Neutrophil (primary cell): ENCODE measurements around the gene CD6.
A peak's percentile ranks its signal among the peaks of the same experiment; 100 is the strongest.

ENCODE experiments used
- H3K27ac ChIP-seq: fragments of 200-600 bp; sonication (generic); 2 replicates; pipeline ENCODE4 v1.5.1; 2016; ENCODE audit warnings: mild to moderate bottlenecking, moderate library complexity
- H3K27me3 ChIP-seq: fragments of 200-600 bp; sonication (generic); 2 replicates; pipeline ENCODE4 v1.6.0; 2016; ENCODE audit warnings: mild to moderate bottlenecking
- H3K36me3 ChIP-seq: fragments of 200-600 bp; sonication (generic); 2 replicates; pipeline ENCODE4 v1.5.1; 2017
- H3K4me1 ChIP-seq, 2 experiments: fragments of 200-600 bp in 1 of 2; sonication (generic) in 1 of 2; 1 replicate in 1 of 2; 2 replicates in 1 of 2; pipeline versions ENCODE4 v1.5.1 to v1.6.1; 2013 to 2016; ENCODE audit warnings: low read depth in 1 of 2, low read length in 1 of 2, mild to moderate bottlenecking in 1 of 2, moderate library complexity in 1 of 2; ENCODE audit not compliant: control insufficient read depth in 1 of 2, insufficient read depth in 1 of 2
- H3K4me3 ChIP-seq, 2 experiments: fragments of 200-600 bp in 1 of 2; sonication (generic) in 1 of 2; 1 replicate in 1 of 2; 2 replicates in 1 of 2; pipeline ENCODE4 v1.5.1; 2013 to 2016; ENCODE audit warnings: low read depth in 1 of 2, low read length in 1 of 2, mild to moderate bottlenecking in 1 of 2, moderate library complexity in 1 of 2
- H3K9me3 ChIP-seq: fragments of 200-600 bp; sonication (generic); 2 replicates; pipeline ENCODE4 v1.5.1; 2016
- TF ChIP-seq, protein P1 (sequence below): fragments of 200-600 bp; sonication (generic); IDR thresholded peaks from 2 replicates; pipeline ENCODE4 v1.5.1; 2016; ENCODE audit warnings: antibody characterized with exemption

The CD6 gene

DNA sequence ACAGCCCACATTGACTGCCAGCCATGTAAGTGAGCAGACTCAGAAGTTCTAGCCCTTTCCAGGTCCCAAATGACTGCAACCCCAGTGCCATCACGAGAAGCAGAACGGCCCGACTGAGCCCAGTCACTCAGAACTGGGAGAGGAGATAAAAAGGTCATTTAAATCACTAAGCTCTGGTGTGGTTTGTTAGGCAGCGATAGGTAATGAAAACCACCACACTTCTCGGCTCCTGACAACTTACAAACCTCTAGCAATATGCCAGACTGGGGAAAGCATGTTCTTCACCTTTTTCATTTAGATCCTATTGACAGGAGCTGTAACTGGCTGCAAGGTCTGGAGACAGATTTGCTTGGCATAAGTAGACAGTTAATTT is 26.2 kb upstream of the CD6 start:
- Histone ChIP-seq H3K27ac (peak overlapping the region; percentile 41), H3K4me3 (no peak overlapping the region), H3K4me1 (peaks cover 29 to 41% of the 10 kb centered on the region in 2 experiments), H3K9me3 (no peaks in the 10 kb centered on the region), H3K27me3 (peaks cover 57% of the 10 kb centered on the region), H3K36me3 (peaks cover 88% of the 10 kb centered on the region)
- TF ChIP-seq, protein P1, sequence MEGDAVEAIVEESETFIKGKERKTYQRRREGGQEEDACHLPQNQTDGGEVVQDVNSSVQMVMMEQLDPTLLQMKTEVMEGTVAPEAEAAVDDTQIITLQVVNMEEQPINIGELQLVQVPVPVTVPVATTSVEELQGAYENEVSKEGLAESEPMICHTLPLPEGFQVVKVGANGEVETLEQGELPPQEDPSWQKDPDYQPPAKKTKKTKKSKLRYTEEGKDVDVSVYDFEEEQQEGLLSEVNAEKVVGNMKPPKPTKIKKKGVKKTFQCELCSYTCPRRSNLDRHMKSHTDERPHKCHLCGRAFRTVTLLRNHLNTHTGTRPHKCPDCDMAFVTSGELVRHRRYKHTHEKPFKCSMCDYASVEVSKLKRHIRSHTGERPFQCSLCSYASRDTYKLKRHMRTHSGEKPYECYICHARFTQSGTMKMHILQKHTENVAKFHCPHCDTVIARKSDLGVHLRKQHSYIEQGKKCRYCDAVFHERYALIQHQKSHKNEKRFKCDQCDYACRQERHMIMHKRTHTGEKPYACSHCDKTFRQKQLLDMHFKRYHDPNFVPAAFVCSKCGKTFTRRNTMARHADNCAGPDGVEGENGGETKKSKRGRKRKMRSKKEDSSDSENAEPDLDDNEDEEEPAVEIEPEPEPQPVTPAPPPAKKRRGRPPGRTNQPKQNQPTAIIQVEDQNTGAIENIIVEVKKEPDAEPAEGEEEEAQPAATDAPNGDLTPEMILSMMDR = no peak

DNA sequence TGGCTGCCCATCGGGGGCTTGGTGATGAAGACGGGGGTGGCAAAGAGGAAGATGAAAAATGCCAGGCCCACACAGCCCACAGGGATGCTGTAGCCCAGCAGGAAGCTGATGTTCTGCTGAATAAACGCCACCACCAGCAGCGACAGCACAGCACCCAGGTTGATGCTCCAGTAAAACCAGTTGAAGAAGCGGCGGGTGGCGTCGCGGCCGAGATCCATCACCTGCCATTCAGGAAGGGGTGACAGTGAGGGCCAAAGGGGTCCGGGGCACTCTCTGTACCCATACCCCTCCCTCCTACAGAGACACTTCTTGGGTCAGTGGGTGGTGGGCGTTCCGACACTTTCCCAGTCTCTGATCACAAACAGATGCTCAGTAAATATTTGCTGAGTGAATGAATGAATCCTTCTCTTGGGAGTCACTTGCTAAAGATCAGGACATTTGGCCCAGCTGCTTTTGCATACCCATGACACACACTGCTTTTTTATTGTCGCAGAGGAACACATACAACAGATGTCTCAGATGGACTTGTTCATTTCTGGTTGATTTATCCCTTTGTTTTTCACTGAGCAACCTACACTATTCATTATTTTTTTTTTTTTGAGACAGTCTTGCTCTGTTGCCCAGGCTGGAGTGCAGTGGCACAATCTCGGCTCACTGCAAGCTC is 24.7 kb upstream of the CD6 start:
- Histone ChIP-seq H3K9me3 (no peaks in the 10 kb centered on the region), H3K36me3 (peaks cover 73% of the 10 kb centered on the region), H3K4me3 (no peak overlapping the region), H3K4me1 (peaks cover 34 to 47% of the 10 kb centered on the region in 2 experiments), H3K27me3 (peaks cover 43% of the 10 kb centered on the region), H3K27ac (no peak overlapping the region)
- TF ChIP-seq, protein P1 = no peak

DNA sequence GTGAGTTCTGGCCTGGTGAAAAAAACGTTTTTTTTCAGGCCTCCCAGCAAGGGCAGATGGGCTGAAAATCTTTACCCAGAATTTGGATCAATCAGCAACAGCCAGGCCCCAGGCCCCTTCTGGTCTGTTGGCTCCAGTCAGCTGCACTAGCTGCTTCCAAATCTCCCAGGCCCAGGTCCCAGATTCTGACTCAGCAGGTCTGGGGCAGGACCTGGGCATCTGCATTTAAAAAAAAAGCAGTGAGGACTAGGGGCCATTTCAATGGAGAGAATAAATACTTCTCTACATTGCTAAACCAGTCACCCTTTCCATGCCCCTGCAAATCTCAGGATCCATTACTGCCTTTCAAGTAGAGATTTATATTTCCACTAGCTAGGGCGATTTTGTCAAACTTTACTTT is 23.8 kb upstream of the CD6 start:
- TF ChIP-seq, protein P1 = no peak
- Histone ChIP-seq H3K4me1 (peaks cover 38 to 51% of the 10 kb centered on the region in 2 experiments), H3K9me3 (no peaks in the 10 kb centered on the region)

DNA sequence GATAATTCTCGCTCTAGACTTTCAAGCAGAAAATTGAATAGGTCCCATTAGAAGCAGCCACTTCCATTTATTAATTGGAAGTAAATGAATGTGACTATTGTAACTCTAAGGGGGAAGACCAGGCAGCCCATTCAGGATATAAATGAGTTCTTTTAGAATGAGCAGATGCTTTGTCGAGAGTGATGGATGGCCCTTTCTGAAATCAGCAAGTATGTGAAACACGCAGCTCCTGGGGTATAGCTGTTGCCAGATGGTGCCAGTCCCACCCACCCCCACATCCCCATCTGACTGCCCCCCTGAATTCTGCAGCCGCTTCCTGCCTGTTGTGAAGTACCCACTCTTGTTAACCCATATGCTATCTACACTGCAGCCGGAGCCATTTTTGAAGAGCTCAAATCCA is 23.2 kb upstream of the CD6 start:
- peaks cover 32% of the 10 kb centered on the region for H3K27me3 ChIP-seq
- peak overlapping the region in 1 of 2 experiments; percentile 73 for H3K4me3 ChIP-seq
- no peaks in the 10 kb centered on the region for H3K9me3 ChIP-seq
- H3K4me1 ChIP-seq = peaks cover 43 to 57% of the 10 kb centered on the region in 2 experiments
- TF ChIP-seq, protein P1 = no peak
- no peak overlapping the region for H3K27ac ChIP-seq
- H3K36me3 ChIP-seq = peaks cover 58% of the 10 kb centered on the region

More for the DNA sequence above, 23.8 kb upstream of the CD6 start:
- H3K4me3 ChIP-seq = no peak overlapping the region
- no peak overlapping the region for H3K27ac ChIP-seq
- peaks cover 34% of the 10 kb centered on the region for H3K27me3 ChIP-seq
- peaks cover 63% of the 10 kb centered on the region for H3K36me3 ChIP-seq

DNA sequence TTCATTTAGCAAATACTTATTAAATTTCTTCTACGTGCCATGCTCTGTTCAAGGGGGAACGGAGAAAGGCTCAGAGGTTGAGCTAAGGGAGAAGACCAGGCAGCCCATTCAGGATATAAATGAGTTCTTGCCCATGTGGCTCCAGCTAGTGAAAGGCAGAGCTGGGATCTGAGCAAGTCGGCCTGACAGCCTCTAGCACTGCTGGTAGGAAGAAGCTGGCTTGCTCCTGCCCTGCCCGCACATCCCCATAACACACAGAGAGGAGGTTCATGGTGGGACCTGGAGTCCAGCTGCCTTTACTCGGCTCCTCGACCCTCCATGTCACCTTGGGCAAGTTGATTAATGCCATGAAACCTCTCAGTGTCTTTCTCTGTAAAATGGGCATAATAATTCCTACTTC is 21.5 kb upstream of the CD6 start:
- H3K4me1 ChIP-seq = peaks cover 58 to 70% of the 10 kb centered on the region in 2 experiments
- peak overlapping the region; percentile 44 for H3K27ac ChIP-seq
- TF ChIP-seq, protein P1 = no peak
- H3K9me3 ChIP-seq = no peaks in the 10 kb centered on the region
- peaks cover 40% of the 10 kb centered on the region for H3K36me3 ChIP-seq
- H3K27me3 ChIP-seq = peaks cover 27% of the 10 kb centered on the region
- H3K4me3 ChIP-seq = peak overlapping the region; percentile 73 to 84
